Peyer's patch (tissue), 4 donors: Measurements from ENCODE around the gene R3HDM4. TPM values are rescaled to one million over a fixed set of nuclear protein-coding genes. Genes with fewer than 3 reads are reported as not detected.
A peak's percentile ranks its signal among the peaks of the same experiment; 100 is the strongest.

Experiments used
- DNase-seq, 3 donors: peaks; one replicate each; pipeline ENCODE4 v3.0.0-alpha.2; 2017 to 2019
- H3K27ac ChIP-seq, 4 donors: fragments of 200-600 bp; sonication (generic); one replicate each; pipeline ENCODE4 v1.5.1; 2016 to 2019
- H3K27me3 ChIP-seq, 2 donors: fragments of 200-600 bp; sonication (generic); one replicate each; pipeline ENCODE4 v1.5.1; 2019
- H3K36me3 ChIP-seq, 3 donors: fragments of 200-600 bp; sonication (generic); one replicate each; pipeline ENCODE4 v1.5.1; 2016 to 2019
- H3K4me1 ChIP-seq, 4 donors: fragments of 200-600 bp; sonication (generic); one replicate each; pipeline ENCODE4 v1.5.1; 2016 to 2019
- H3K4me3 ChIP-seq, 4 donors: fragments of 200-600 bp; sonication (generic); 1 replicate in 3 of 4; 2 replicates in 1 of 4; pipeline ENCODE4 v1.5.1; 2016 to 2019; ENCODE audit warnings: mild to moderate bottlenecking in 1 of 4
- H3K9me3 ChIP-seq, 4 donors: fragments of 200-600 bp; sonication (generic); one replicate each; pipeline ENCODE4 v1.5.1; 2016 to 2019; ENCODE audit warnings: mild to moderate bottlenecking in 1 of 4
- CTCF ChIP-seq, 6 experiments: fragments of 450-650 bp in 4 of 6; fragments of 200-600 bp in 2 of 6; sonication (generic) in 1 of 6; IDR thresholded peaks; one replicate each; pipeline ENCODE4 v1.5.1; 2017 to 2019; ENCODE audit warnings: antibody characterized with exemption in 6 of 6, mild to moderate bottlenecking in 3 of 6, moderate library complexity in 1 of 6
- POLR2A ChIP-seq, 2 donors: fragments of 450-650 bp; IDR thresholded peaks; one replicate each; pipeline ENCODE4 v1.5.1; 2017; ENCODE audit warnings: antibody characterized with exemption in 2 of 2, mild to moderate bottlenecking in 2 of 2, moderate library complexity in 2 of 2
- total RNA-seq, 4 donors: library from RNA; depleted of rRNA; stranded (reverse); fragments of >200 nt; gene quantifications; one replicate each; pipeline ENCODE4 v1.1.0, GENCODE V29; 2016

R3HDM4 gene
- total RNA-seq, 4 donors from 2014 or later, result 20.8 to 43.5 (median 34.8) TPM

GRCh38 chr19:931860-932647 lies 19.0 kb upstream of the R3HDM4 start:
- peaks cover 11 to 46% (median 20%) of the 10 kb centered on the region in 4 donors for H3K4me1 ChIP-seq
- H3K27me3 ChIP-seq, result no peaks in the 10 kb centered on the region
- H3K36me3 ChIP-seq, result peaks cover 0 to 8% (median 0%) of the 10 kb centered on the region in 3 donors
- peak overlapping the region in 1 of 4 donors; percentile 15 for H3K4me3 ChIP-seq
- TF ChIP-seq POLR2A (IDR thresholded peaks at IDR 0.05), result no peak
- no peaks in the 10 kb centered on the region for H3K9me3 ChIP-seq
- H3K27ac ChIP-seq, result peak overlapping the region; percentile 32 to 69 (median 63)
- no peak for DNase-seq

GRCh38 chr19:929891-930258 lies 16.9 kb upstream of the R3HDM4 start:
- Histone ChIP-seq H3K27ac (no peak overlapping the region), H3K9me3 (no peaks in the 10 kb centered on the region), H3K4me1 (peaks cover 8 to 43% (median 19%) of the 10 kb centered on the region in 4 donors), H3K27me3 (no peaks in the 10 kb centered on the region), H3K4me3 (no peak overlapping the region), H3K36me3 (peaks cover 0 to 8% (median 0%) of the 10 kb centered on the region in 3 donors)
- no peak for TF ChIP-seq CTCF (IDR thresholded peaks at IDR 0.05)
- no peak for TF ChIP-seq POLR2A (IDR thresholded peaks at IDR 0.05)
- DNase-seq, result no peak

GRCh38 chr19:929203-929890 lies 16.3 kb upstream of the R3HDM4 start:
- peaks cover 0 to 8% (median 0%) of the 10 kb centered on the region in 3 donors for H3K36me3 ChIP-seq

GRCh38 chr19:928471-929202 lies 15.6 kb upstream of the R3HDM4 start:
- DNase-seq, result no peak
- no peak overlapping the region for H3K4me3 ChIP-seq
- no peaks in the 10 kb centered on the region for H3K27me3 ChIP-seq

More at GRCh38 chr19:929203-929890, 16.3 kb upstream of the R3HDM4 start:
- H3K9me3 ChIP-seq, result no peaks in the 10 kb centered on the region
- DNase-seq, result no peak
- no peak for TF ChIP-seq POLR2A (IDR thresholded peaks at IDR 0.05)
- TF ChIP-seq CTCF (IDR thresholded peaks at IDR 0.05), result no peak
- peaks cover 6 to 40% (median 22%) of the 10 kb centered on the region in 4 donors for H3K4me1 ChIP-seq
- no peaks in the 10 kb centered on the region for H3K27me3 ChIP-seq
- no peak overlapping the region for H3K27ac ChIP-seq
- no peak overlapping the region for H3K4me3 ChIP-seq

GRCh38 chr19:927780-928401 lies 14.9 kb upstream of the R3HDM4 start:
- Histone ChIP-seq H3K27me3 (no peaks in the 10 kb centered on the region), H3K9me3 (no peaks in the 10 kb centered on the region), H3K36me3 (peaks cover 0 to 8% (median 0%) of the 10 kb centered on the region in 3 donors), H3K4me3 (peak overlapping the region in 2 of 4 donors; percentile 83 to 99), H3K27ac (peak overlapping the region; percentile 82 to 91 (median 90)), H3K4me1 (peaks cover 2 to 26% (median 19%) of the 10 kb centered on the region in 4 donors)
- no peak for DNase-seq
- no peak for TF ChIP-seq POLR2A (IDR thresholded peaks at IDR 0.05)
- no peak for TF ChIP-seq CTCF (IDR thresholded peaks at IDR 0.05)

More at GRCh38 chr19:928471-929202, 15.6 kb upstream of the R3HDM4 start:
- H3K9me3 ChIP-seq, result no peaks in the 10 kb centered on the region
- TF ChIP-seq CTCF (IDR thresholded peaks at IDR 0.05) (no peak), POLR2A (IDR thresholded peaks at IDR 0.05) (no peak)
- peak overlapping the region in 1 of 4 donors; percentile 90 for H3K27ac ChIP-seq
- H3K4me1 ChIP-seq, result peaks cover 2 to 33% (median 25%) of the 10 kb centered on the region in 4 donors
- peaks cover 0 to 8% (median 0%) of the 10 kb centered on the region in 3 donors for H3K36me3 ChIP-seq
